ENCODE measurements around the gene DNAH7.

GRCh38 chr2:195709901-195710806 lies 358.5 kb downstream of the DNAH7 start:
- no peak for TF ChIP-seq CTCF (IDR thresholded peaks at IDR 0.05)
- no peak for TF ChIP-seq EZH2 (IDR thresholded peaks at IDR 0.05; ENCODE audit: borderline replicate concordance, insufficient read depth, low read depth, low read length, poor library complexity, severe bottlenecking)
